Hepatocyte (in vitro differentiated cells): Measurements from ENCODE around the gene STK17B. TPM values are rescaled to one million over a fixed set of nuclear protein-coding genes. Genes with fewer than 3 reads are reported as not detected.
"Not testable (repeated sequence)": the region's sequence is repeated elsewhere in the genome, so short reads cannot be mapped to it uniquely, and the experiment has no call there.

Experiments
- DNase-seq: peaks from one replicate; pipeline ENCODE4 v3.0.0-alpha.2; 2016; ENCODE audit warnings: low spot score
- H2AFZ ChIP-seq: fragments of 200-600 bp; sonication (generic); 2 replicates; pipeline ENCODE4 v1.6.0; 2016; ENCODE audit warnings: antibody characterized with exemption, mild to moderate bottlenecking
- H3K27ac ChIP-seq: fragments of 200-600 bp; sonication (generic); 2 replicates; pipeline ENCODE4 v1.5.1; 2016; ENCODE audit warnings: mild to moderate bottlenecking
- H3K27me3 ChIP-seq: fragments of 200-600 bp; sonication (generic); 2 replicates; pipeline ENCODE4 v1.6.1; 2016
- H3K36me3 ChIP-seq: fragments of 200-600 bp; sonication (generic); replicated peaks from 2 replicates; pipeline ENCODE4 v1.5.1; 2016; ENCODE audit warnings: low read depth; ENCODE audit not compliant: insufficient read depth
- H3K4me1 ChIP-seq: fragments of 200-600 bp; sonication (generic); 2 replicates; pipeline ENCODE4 v1.5.1; 2016; ENCODE audit warnings: mild to moderate bottlenecking, moderate library complexity; ENCODE audit not compliant: insufficient read depth
- H3K4me2 ChIP-seq: fragments of 200-600 bp; sonication (generic); 2 replicates; pipeline ENCODE4 v1.6.0; 2016
- H3K4me3 ChIP-seq: fragments of 200-600 bp; sonication (generic); 2 replicates; pipeline ENCODE4 v1.5.1; 2016; ENCODE audit warnings: mild to moderate bottlenecking
- H3K79me2 ChIP-seq: fragments of 200-600 bp; sonication (generic); 2 replicates; pipeline ENCODE4 v1.6.0; 2017; ENCODE audit warnings: mild to moderate bottlenecking
- H3K9me2 ChIP-seq: fragments of 200-600 bp; sonication (generic); replicated peaks from 2 replicates; pipeline ENCODE4 v1.6.0; 2017; ENCODE audit warnings: mild to moderate bottlenecking; ENCODE audit not compliant: insufficient read depth
- H3K9me3 ChIP-seq: fragments of 200-600 bp; sonication (generic); 2 replicates; pipeline ENCODE4 v1.5.1; 2016; ENCODE audit warnings: low read depth, mild to moderate bottlenecking
- H4K20me1 ChIP-seq: fragments of 200-600 bp; sonication (generic); 2 replicates; pipeline ENCODE4 v1.6.0; 2016; ENCODE audit warnings: mild to moderate bottlenecking; ENCODE audit not compliant: insufficient read depth, poor library complexity, severe bottlenecking
- EZH2 ChIP-seq: fragments of 200-600 bp; sonication (generic); IDR thresholded peaks from 2 replicates; pipeline ENCODE4 v1.6.1; 2016; ENCODE audit warnings: antibody characterized with exemption, mild to moderate bottlenecking, borderline replicate concordance
- EZH2phosphoT487 ChIP-seq: fragments of 200-600 bp; sonication (generic); IDR thresholded peaks from one replicate; pipeline ENCODE4 v1.6.1; 2018; ENCODE audit warnings: antibody characterized with exemption, mild to moderate bottlenecking, low read depth, moderate library complexity; ENCODE audit not compliant: unreplicated experiment, severe bottlenecking
- WGBS: methylation state at CpG from one replicate; pipeline ENCODE4 v1.1.6; 2016; ENCODE audit warnings: low lambda C conversion rate; ENCODE audit errors: missing lambda C conversion rate; 5-methylcytosine and 5-hydroxymethylcytosine counted together
- polyA plus RNA-seq: library from polyadenylated mRNA; unstranded; fragments of >200 nt; fragmentation: Nextera tagmentation; extraction: Ambion mirVana; gene quantifications from 2 replicates; pipeline ENCODE4 v1.2.1, GENCODE V29; 2016
- total RNA-seq: library from RNA; depleted of rRNA; stranded (reverse); fragments of >200 nt; gene quantifications from 2 replicates; pipeline ENCODE4 v1.2.3, GENCODE V29; 2014
- TF ChIP-seq, protein P1 (sequence below): fragments of 200-600 bp; sonication (generic); IDR thresholded peaks from 2 replicates; pipeline ENCODE4 v1.5.1; 2016; ENCODE audit warnings: antibody characterized with exemption, mild to moderate bottlenecking; ENCODE audit not compliant: poor library complexity

STK17B gene
- total and polyA plus RNA-seq, 2 experiments from 2014 or later, result 6.4 to 45.5 TPM

- DNase-seq, result no peak
- no peak overlapping the region for H3K4me2 ChIP-seq
- no peaks in the 10 kb centered on the region for H3K79me2 ChIP-seq
- H3K9me2 ChIP-seq, result no peaks in the 10 kb centered on the region
- no peaks in the 10 kb centered on the region for H3K9me3 ChIP-seq
- H2AFZ ChIP-seq, result no peak overlapping the region
- WGBS, result 93% methylated on average over 6 of the region's 6 CpGs
- H3K36me3 ChIP-seq, result no peaks in the 10 kb centered on the region
- no peak overlapping the region for H3K4me3 ChIP-seq
- H3K4me1 ChIP-seq, result no peaks in the 10 kb centered on the region
- H4K20me1 ChIP-seq, result no peaks in the 10 kb centered on the region
- H3K27ac ChIP-seq, result no peak overlapping the region
- no peak for TF ChIP-seq EZH2
- no peak for TF ChIP-seq EZH2phosphoT487
- TF ChIP-seq, protein P1, sequence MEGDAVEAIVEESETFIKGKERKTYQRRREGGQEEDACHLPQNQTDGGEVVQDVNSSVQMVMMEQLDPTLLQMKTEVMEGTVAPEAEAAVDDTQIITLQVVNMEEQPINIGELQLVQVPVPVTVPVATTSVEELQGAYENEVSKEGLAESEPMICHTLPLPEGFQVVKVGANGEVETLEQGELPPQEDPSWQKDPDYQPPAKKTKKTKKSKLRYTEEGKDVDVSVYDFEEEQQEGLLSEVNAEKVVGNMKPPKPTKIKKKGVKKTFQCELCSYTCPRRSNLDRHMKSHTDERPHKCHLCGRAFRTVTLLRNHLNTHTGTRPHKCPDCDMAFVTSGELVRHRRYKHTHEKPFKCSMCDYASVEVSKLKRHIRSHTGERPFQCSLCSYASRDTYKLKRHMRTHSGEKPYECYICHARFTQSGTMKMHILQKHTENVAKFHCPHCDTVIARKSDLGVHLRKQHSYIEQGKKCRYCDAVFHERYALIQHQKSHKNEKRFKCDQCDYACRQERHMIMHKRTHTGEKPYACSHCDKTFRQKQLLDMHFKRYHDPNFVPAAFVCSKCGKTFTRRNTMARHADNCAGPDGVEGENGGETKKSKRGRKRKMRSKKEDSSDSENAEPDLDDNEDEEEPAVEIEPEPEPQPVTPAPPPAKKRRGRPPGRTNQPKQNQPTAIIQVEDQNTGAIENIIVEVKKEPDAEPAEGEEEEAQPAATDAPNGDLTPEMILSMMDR, result no peak
- H3K27me3 ChIP-seq, result no peaks in the 10 kb centered on the region
Observed at GRCh38 chr2:196097864-196098660, 73.3 kb downstream of the STK17B start.

DNA sequence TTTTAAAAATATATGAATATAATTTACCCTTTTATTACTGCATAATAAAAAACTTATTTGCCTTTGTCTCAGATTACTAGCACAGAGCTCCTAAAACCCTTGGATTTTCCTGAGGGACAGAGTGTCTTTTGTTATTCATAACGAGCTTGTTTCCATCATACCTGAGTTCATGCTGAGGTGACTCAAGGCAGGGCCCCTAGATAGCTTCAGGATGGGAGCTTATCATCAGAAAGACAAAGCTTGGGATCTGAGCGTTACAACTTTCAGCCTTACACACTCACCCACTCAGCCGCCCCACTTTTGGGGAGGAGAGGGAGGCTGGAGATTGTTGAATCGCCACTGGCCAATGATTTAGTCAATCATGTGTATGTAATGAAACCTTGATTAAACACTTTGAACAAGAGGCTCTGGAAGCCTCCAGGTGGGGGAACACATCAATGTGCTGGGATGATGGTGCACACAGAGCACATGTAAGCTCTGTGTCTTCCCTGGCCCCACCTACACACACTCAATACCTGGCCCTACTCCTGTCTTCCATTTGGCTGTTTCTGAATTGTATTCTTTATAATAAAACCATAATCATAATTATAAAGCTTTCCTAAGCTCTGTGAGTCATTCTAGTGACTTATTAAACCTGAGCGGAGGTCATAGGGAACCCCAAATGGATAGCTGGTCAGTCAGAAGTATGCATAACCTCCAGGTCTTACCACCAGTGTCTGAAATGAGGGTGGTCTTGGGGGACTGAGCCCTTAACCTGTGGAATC, 74.2 kb downstream of the STK17B start:
- Histone ChIP-seq H2AFZ (no peak overlapping the region), H3K4me1 (no peaks in the 10 kb centered on the region), H3K4me3 (no peak overlapping the region), H3K27ac (no peak overlapping the region), H3K79me2 (no peaks in the 10 kb centered on the region), H3K36me3 (no peaks in the 10 kb centered on the region), H4K20me1 (no peaks in the 10 kb centered on the region), H3K9me2 (no peaks in the 10 kb centered on the region), H3K4me2 (no peak overlapping the region), H3K9me3 (no peaks in the 10 kb centered on the region), H3K27me3 (no peaks in the 10 kb centered on the region)
- 51% methylated on average over 5 of the region's 5 CpGs for WGBS
- TF ChIP-seq EZH2phosphoT487 (no peak), EZH2 (no peak)
- TF ChIP-seq, protein P1, result no peak
- no peak for DNase-seq

- Histone ChIP-seq H3K36me3 (no peaks in the 10 kb centered on the region), H3K4me1 (no peaks in the 10 kb centered on the region), H4K20me1 (no peaks in the 10 kb centered on the region), H3K27ac (no peak overlapping the region), H3K4me2 (no peak overlapping the region), H3K4me3 (no peak overlapping the region), H3K27me3 (no peaks in the 10 kb centered on the region), H2AFZ (no peak overlapping the region), H3K9me2 (no peaks in the 10 kb centered on the region), H3K79me2 (no peaks in the 10 kb centered on the region), H3K9me3 (no peaks in the 10 kb centered on the region)
- DNase-seq, result no peak
- TF ChIP-seq EZH2, result no peak
- no peak for TF ChIP-seq EZH2phosphoT487
- TF ChIP-seq, protein P1, result no peak
- 74% methylated on average over 4 of the region's 4 CpGs for WGBS
Observed at GRCh38 chr2:196096264-196096663, 75.1 kb downstream of the STK17B start.

GRCh38 chr2:196089448-196089847, 81.9 kb downstream of the STK17B start:
- not testable (repeated sequence) for H3K4me2 ChIP-seq, H3K4me1 ChIP-seq, H3K36me3 ChIP-seq, H3K79me2 ChIP-seq, H3K9me3 ChIP-seq, H3K27me3 ChIP-seq, H3K27ac ChIP-seq, H3K9me2 ChIP-seq, H4K20me1 ChIP-seq, DNase-seq, H3K4me3 ChIP-seq, H2AFZ ChIP-seq
- WGBS, result 79% methylated on average over 5 of the region's 5 CpGs
